Measurements from ENCODE around the gene MIA2.

MIA2 gene

GRCh38 chr14:39211109-39211741 lies 22.5 kb upstream of the MIA2 start:
- Histone ChIP-seq H3K4me1 (ENCODE audit: control insufficient read depth, low read length) (no peaks in the 10 kb centered on the region), H3K27me3 (ENCODE audit: control insufficient read depth, low read length) (no peaks in the 10 kb centered on the region), H3K9me2 (replicated peaks; ENCODE audit: control insufficient read depth, low read length) (no peaks in the 10 kb centered on the region), H3K4me2 (ENCODE audit: low read length) (no peak overlapping the region), H3K4me3 (ENCODE audit: low read length) (no peak overlapping the region), H3K9me3 (ENCODE audit: control insufficient read depth, insufficient read depth, low read length) (no peaks in the 10 kb centered on the region), H4K20me1 (ENCODE audit: control insufficient read depth, insufficient read depth, low read depth, low read length) (no peaks in the 10 kb centered on the region), H3K27ac (ENCODE audit: low read depth, low read length) (no peak overlapping the region), H3K36me3 (ENCODE audit: control insufficient read depth, low read length) (no peaks in the 10 kb centered on the region), H3K79me2 (ENCODE audit: control insufficient read depth, low read length) (no peaks in the 10 kb centered on the region), H3F3A (ENCODE audit: control insufficient read depth, insufficient read depth) (no peaks in the 10 kb centered on the region)
- no peak for TF ChIP-seq EZH2phosphoT487 (IDR thresholded peaks at IDR 0.05; ENCODE audit: borderline replicate concordance, low read length)
- no peak for TF ChIP-seq CTCF (IDR thresholded peaks at IDR 0.05; ENCODE audit: low read depth, low read length, poor library complexity, severe bottlenecking)

- H3K4me1 ChIP-seq (ENCODE audit: control insufficient read depth, low read length) = no peaks in the 10 kb centered on the region
- TF ChIP-seq EZH2phosphoT487 (IDR thresholded peaks at IDR 0.05; ENCODE audit: borderline replicate concordance, low read length) (no peak), CTCF (IDR thresholded peaks at IDR 0.05; ENCODE audit: low read depth, low read length, poor library complexity, severe bottlenecking) (no peak)
- no peaks in the 10 kb centered on the region for H4K20me1 ChIP-seq (ENCODE audit: control insufficient read depth, insufficient read depth, low read depth, low read length)
- no peaks in the 10 kb centered on the region for H3K9me2 ChIP-seq (replicated peaks; ENCODE audit: control insufficient read depth, low read length)
- no peaks in the 10 kb centered on the region for H3K79me2 ChIP-seq (ENCODE audit: control insufficient read depth, low read length)
- H3K4me2 ChIP-seq (ENCODE audit: low read length) = no peak overlapping the region
- H3F3A ChIP-seq (ENCODE audit: control insufficient read depth, insufficient read depth) = no peaks in the 10 kb centered on the region
- no peaks in the 10 kb centered on the region for H3K9me3 ChIP-seq (ENCODE audit: control insufficient read depth, insufficient read depth, low read length)
- no peaks in the 10 kb centered on the region for H3K36me3 ChIP-seq (ENCODE audit: control insufficient read depth, low read length)
- H3K27me3 ChIP-seq (ENCODE audit: control insufficient read depth, low read length) = no peaks in the 10 kb centered on the region
- no peak overlapping the region for H3K4me3 ChIP-seq (ENCODE audit: low read length)
- H3K27ac ChIP-seq (ENCODE audit: low read depth, low read length) = no peak overlapping the region
Measured at GRCh38 chr14:39212034-39212433, 21.7 kb upstream of the MIA2 start.

- Histone ChIP-seq H4K20me1 (ENCODE audit: control insufficient read depth, insufficient read depth, low read depth, low read length) (no peaks in the 10 kb centered on the region), H3F3A (ENCODE audit: control insufficient read depth, insufficient read depth) (no peaks in the 10 kb centered on the region), H3K27me3 (ENCODE audit: control insufficient read depth, low read length) (no peaks in the 10 kb centered on the region), H3K9me3 (ENCODE audit: control insufficient read depth, insufficient read depth, low read length) (no peaks in the 10 kb centered on the region), H3K4me1 (ENCODE audit: control insufficient read depth, low read length) (no peaks in the 10 kb centered on the region), H3K9me2 (replicated peaks; ENCODE audit: control insufficient read depth, low read length) (no peaks in the 10 kb centered on the region), H3K27ac (ENCODE audit: low read depth, low read length) (no peak overlapping the region), H3K4me3 (ENCODE audit: low read length) (no peak overlapping the region), H3K79me2 (ENCODE audit: control insufficient read depth, low read length) (no peaks in the 10 kb centered on the region), H3K36me3 (ENCODE audit: control insufficient read depth, low read length) (no peaks in the 10 kb centered on the region), H3K4me2 (ENCODE audit: low read length) (no peak overlapping the region)
- TF ChIP-seq CTCF (IDR thresholded peaks at IDR 0.05; ENCODE audit: low read depth, low read length, poor library complexity, severe bottlenecking) (no peak), EZH2phosphoT487 (IDR thresholded peaks at IDR 0.05; ENCODE audit: borderline replicate concordance, low read length) (no peak)
Measured at GRCh38 chr14:39212693-39213092, 21.0 kb upstream of the MIA2 start.
